ENCODE results near the gene ZMIZ2. TPM values are rescaled to one million over a fixed set of nuclear protein-coding genes. Genes with fewer than 3 reads are reported as not detected.
A peak's percentile ranks its signal among the peaks of the same experiment; 100 is the strongest.

Gene ZMIZ2
- polyA plus RNA-seq, 1 donor (not counting 4 experiments of a cell fraction or from before 2014, with no cell fraction given): 3.2 TPM

- peaks cover 15 to 38% of the 10 kb centered on the region in 2 experiments for H3K36me3 ChIP-seq (ENCODE audit: control insufficient read depth in 2 of 2, extremely low read depth in 1 of 2, insufficient read depth in 2 of 2, low read length in 2 of 2)
- peak overlapping the region; percentile 100 for H3K27ac ChIP-seq (ENCODE audit: control insufficient read depth, insufficient read depth, low read length)
- H3K27me3 ChIP-seq (ENCODE audit: control insufficient read depth, extremely low read depth, insufficient read depth, low read length): no peaks in the 10 kb centered on the region
- peaks cover 3% of the 10 kb centered on the region for H3K9me1 ChIP-seq (ENCODE audit: control insufficient read depth, extremely low read depth, insufficient read depth, low read length)
- no peak for FAIRE-seq
- peaks cover 36% of the 10 kb centered on the region for H4K20me1 ChIP-seq (ENCODE audit: control insufficient read depth, extremely low read depth, insufficient read depth, low read length)
- H3K9me3 ChIP-seq (ENCODE audit: control insufficient read depth, low read depth, low read length): no peaks in the 10 kb centered on the region
- dilution Hi-C loops (cut with MboI; ENCODE audit: extremely low pct_ligation_motif_present, low sequenced_read_pairs): no loop called here
- peaks cover 39% of the 10 kb centered on the region for H3K79me2 ChIP-seq (ENCODE audit: control insufficient read depth, insufficient read depth, low read length)
- peak overlapping the region; percentile 100 for H3K9ac ChIP-seq (ENCODE audit: control insufficient read depth, extremely low read depth, insufficient read depth, low read length)
- H3K4me2 ChIP-seq (ENCODE audit: control insufficient read depth, extremely low read depth, insufficient read depth, low read depth, low read length): peak overlapping the region; percentile 97
- H2AFZ ChIP-seq (ENCODE audit: control insufficient read depth, low read length): no peak overlapping the region
- H3K4me1 ChIP-seq (ENCODE audit: control insufficient read depth, extremely low read depth, insufficient read depth, low read length): peaks cover 23% of the 10 kb centered on the region
- TF ChIP-seq EZH2 (IDR thresholded peaks at IDR 0.05; ENCODE audit: low read length) (no peak), CTCF (optimal IDR thresholded peaks at IDR 0.05 in 1 of 3, IDR thresholded peaks at IDR 0.05 in 1 of 3, conservative IDR thresholded peaks at IDR 0.05 in 1 of 3; ENCODE audit: extremely low read depth in 1 of 3, insufficient read depth in 2 of 3, low read length in 3 of 3) (peak; percentile 29 to 69 (median 39))
- DNase-seq (ENCODE audit: low read depth, low spot score): no peak
- H3K4me3 ChIP-seq (ENCODE audit: control insufficient read depth in 2 of 3, extremely low read depth in 1 of 3, insufficient read depth in 2 of 3, low read depth in 1 of 3, low read length in 3 of 3): peak overlapping the region; percentile 73 to 98 (median 89)
Observed at GRCh38 chr7:44797329-44798258, 48.9 kb downstream of the ZMIZ2 start.

GRCh38 chr7:44798649-44799305 is 50.1 kb downstream of the ZMIZ2 start:
- H3K4me2 ChIP-seq (ENCODE audit: control insufficient read depth, extremely low read depth, insufficient read depth, low read depth, low read length): peak overlapping the region; percentile 97
- H3K4me1 ChIP-seq (ENCODE audit: control insufficient read depth, extremely low read depth, insufficient read depth, low read length): peaks cover 23% of the 10 kb centered on the region
- TF ChIP-seq EZH2 (IDR thresholded peaks at IDR 0.05; ENCODE audit: low read length) (no peak), CTCF (optimal IDR thresholded peaks at IDR 0.05 in 1 of 3, IDR thresholded peaks at IDR 0.05 in 1 of 3, conservative IDR thresholded peaks at IDR 0.05 in 1 of 3; ENCODE audit: extremely low read depth in 1 of 3, insufficient read depth in 2 of 3, low read length in 3 of 3) (no peak)
- peaks cover 44% of the 10 kb centered on the region for H4K20me1 ChIP-seq (ENCODE audit: control insufficient read depth, extremely low read depth, insufficient read depth, low read length)
- no peak overlapping the region for H2AFZ ChIP-seq (ENCODE audit: control insufficient read depth, low read length)
- H3K9me3 ChIP-seq (ENCODE audit: control insufficient read depth, low read depth, low read length): no peaks in the 10 kb centered on the region
- peak overlapping the region; percentile 100 for H3K27ac ChIP-seq (ENCODE audit: control insufficient read depth, insufficient read depth, low read length)
- H3K27me3 ChIP-seq (ENCODE audit: control insufficient read depth, extremely low read depth, insufficient read depth, low read length): no peaks in the 10 kb centered on the region
- dilution Hi-C loops (cut with MboI; ENCODE audit: extremely low pct_ligation_motif_present, low sequenced_read_pairs): no loop called here
- FAIRE-seq (no peak), DNase-seq (ENCODE audit: low read depth, low spot score) (no peak)
- peaks cover 39% of the 10 kb centered on the region for H3K79me2 ChIP-seq (ENCODE audit: control insufficient read depth, insufficient read depth, low read length)
- peaks cover 20 to 45% of the 10 kb centered on the region in 2 experiments for H3K36me3 ChIP-seq (ENCODE audit: control insufficient read depth in 2 of 2, extremely low read depth in 1 of 2, insufficient read depth in 2 of 2, low read length in 2 of 2)
- peak overlapping the region; percentile 73 to 98 (median 89) for H3K4me3 ChIP-seq (ENCODE audit: control insufficient read depth in 2 of 3, extremely low read depth in 1 of 3, insufficient read depth in 2 of 3, low read depth in 1 of 3, low read length in 3 of 3)
- peaks cover 3% of the 10 kb centered on the region for H3K9me1 ChIP-seq (ENCODE audit: control insufficient read depth, extremely low read depth, insufficient read depth, low read length)
- peak overlapping the region; percentile 100 for H3K9ac ChIP-seq (ENCODE audit: control insufficient read depth, extremely low read depth, insufficient read depth, low read length)

Measured in keratinocyte (primary cell).